NCI-H1105 treated with DMSO at 0.1 percent for 48 hours (cell line): ENCODE results near the gene RPS6KC1.
"Not testable (repeated sequence)": the region's sequence is repeated elsewhere in the genome, so short reads cannot be mapped to it uniquely, and the experiment has no call there.

Experiments
- DNase-seq: peaks from one replicate; lab custom pipeline; 2025; lab: John Stamatoyannopoulos, UW

The RPS6KC1 gene

GRCh38 chr1:213154056-213154685, 103.1 kb downstream of the RPS6KC1 start:
- no peak for DNase-seq

- DNase-seq: peak; percentile 92
Observed at GRCh38 chr1:213159376-213159775, 108.3 kb downstream of the RPS6KC1 start.

- not testable (repeated sequence) for DNase-seq
Observed at GRCh38 chr1:213160442-213160841, 109.4 kb downstream of the RPS6KC1 start.

GRCh38 chr1:213162338-213162737, 111.3 kb downstream of the RPS6KC1 start:
- no peak for DNase-seq

- peak; percentile 16 for DNase-seq
Observed at GRCh38 chr1:213162862-213163261, 111.8 kb downstream of the RPS6KC1 start.

GRCh38 chr1:213163278-213163711, 112.3 kb downstream of the RPS6KC1 start:
- DNase-seq: no peak

GRCh38 chr1:213164561-213164960, 113.5 kb downstream of the RPS6KC1 start:
- DNase-seq: no peak

GRCh38 chr1:213166852-213167251, 115.8 kb downstream of the RPS6KC1 start:
- no peak for DNase-seq

GRCh38 chr1:213171711-213172110, 120.7 kb downstream of the RPS6KC1 start:
- no peak for DNase-seq

GRCh38 chr1:213176341-213176740, 125.3 kb downstream of the RPS6KC1 start:
- DNase-seq: no peak

- DNase-seq: no peak
Observed at GRCh38 chr1:213179784-213180183, 128.7 kb downstream of the RPS6KC1 start.

GRCh38 chr1:213180833-213181232, 129.8 kb downstream of the RPS6KC1 start:
- no peak for DNase-seq

- DNase-seq: no peak
Observed at GRCh38 chr1:213183036-213183672, 132.1 kb downstream of the RPS6KC1 start.

GRCh38 chr1:213186168-213186567, 135.1 kb downstream of the RPS6KC1 start:
- DNase-seq: no peak

GRCh38 chr1:213192026-213192425, 141.0 kb downstream of the RPS6KC1 start:
- DNase-seq: no peak

GRCh38 chr1:213194383-213194782, 143.3 kb downstream of the RPS6KC1 start:
- no peak for DNase-seq

GRCh38 chr1:213194855-213195254, 143.8 kb downstream of the RPS6KC1 start:
- no peak for DNase-seq

GRCh38 chr1:213196328-213197054, 145.4 kb downstream of the RPS6KC1 start:
- not testable (repeated sequence) for DNase-seq

- no peak for DNase-seq
Observed at GRCh38 chr1:213200630-213201029, 149.6 kb downstream of the RPS6KC1 start.

- no peak for DNase-seq
Observed at GRCh38 chr1:213201380-213202155, 150.5 kb downstream of the RPS6KC1 start.

- DNase-seq: no peak
Observed at GRCh38 chr1:213211201-213211600, 160.2 kb downstream of the RPS6KC1 start.

- DNase-seq: not testable (repeated sequence)
Observed at GRCh38 chr1:213219076-213219475, 168.0 kb downstream of the RPS6KC1 start.
